GM18909 (cell line): ENCODE results near the gene MYO1A.

ENCODE experiments used
- ATAC-seq: cut with Tn5 transposase; IDR thresholded peaks from one replicate; pipeline ENCODE4 v1.9.1; 2021; ENCODE audit warnings: mild to moderate bottlenecking; ENCODE audit not compliant: unreplicated experiment, poor library complexity

MYO1A gene

DNA sequence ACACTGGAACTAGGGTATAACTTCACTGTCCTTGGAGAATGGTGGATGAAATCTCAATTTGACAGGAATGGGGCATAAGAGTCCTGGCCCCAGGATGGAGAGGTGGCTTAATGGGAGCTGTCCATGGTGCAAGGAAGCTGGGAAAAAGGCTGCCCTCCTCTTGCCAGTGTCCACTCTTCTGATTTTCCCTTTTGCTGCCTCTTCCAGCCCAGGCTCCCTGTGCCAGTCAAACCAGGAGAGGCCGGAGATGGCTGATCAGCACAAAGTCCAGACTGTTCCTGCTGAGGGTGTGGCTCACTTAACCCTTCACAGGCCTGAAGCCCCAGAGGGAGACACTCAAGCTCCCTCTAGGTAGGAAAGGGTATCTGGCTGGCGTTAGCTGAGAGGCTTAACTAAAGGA lies at the start of gene MYO1A:
Gene MYO1A, minus strand, starts transcription at position 240 of the 400 bp plus-strand sequence. CDS start 1,806 bp downstream, outside the sequence.
- no peak for ATAC-seq

DNA sequence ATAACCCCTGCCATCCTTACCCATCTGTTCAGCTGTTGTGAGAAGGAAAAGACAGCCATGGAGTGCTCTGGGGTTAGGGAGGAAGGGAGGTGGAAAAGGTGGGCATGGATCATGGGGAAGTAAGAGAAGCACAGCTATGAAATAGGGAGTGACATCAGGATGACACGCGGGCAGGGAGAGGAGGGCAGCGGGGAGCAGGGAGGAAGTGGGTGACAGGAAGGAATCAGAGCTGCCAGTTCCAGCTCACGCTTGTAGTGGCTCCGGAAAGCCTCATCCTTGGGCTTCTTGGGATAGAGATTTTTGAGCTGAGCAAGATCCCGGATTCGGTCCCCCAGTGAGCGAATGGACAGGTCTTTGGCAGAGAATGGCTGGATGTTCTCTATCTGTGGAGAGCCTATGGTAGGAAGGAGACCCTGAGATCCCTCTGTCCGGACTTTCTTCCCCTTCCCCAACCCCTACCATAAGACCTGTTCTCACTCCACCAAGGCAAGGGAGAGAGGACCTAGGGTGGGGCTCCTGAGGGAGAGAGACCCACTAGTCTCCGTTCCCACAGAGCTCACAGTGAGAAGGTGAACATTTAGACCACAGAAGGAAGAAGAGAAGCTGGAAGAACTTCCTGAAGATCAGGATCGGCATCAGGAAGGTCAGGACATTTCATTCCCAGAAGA lies 49.3 kb upstream of the MYO1A start:
- no peak for ATAC-seq

- ATAC-seq: no peak
Observed at GRCh38 chr12:57098546-57098945, 48.6 kb upstream of the MYO1A start.

DNA sequence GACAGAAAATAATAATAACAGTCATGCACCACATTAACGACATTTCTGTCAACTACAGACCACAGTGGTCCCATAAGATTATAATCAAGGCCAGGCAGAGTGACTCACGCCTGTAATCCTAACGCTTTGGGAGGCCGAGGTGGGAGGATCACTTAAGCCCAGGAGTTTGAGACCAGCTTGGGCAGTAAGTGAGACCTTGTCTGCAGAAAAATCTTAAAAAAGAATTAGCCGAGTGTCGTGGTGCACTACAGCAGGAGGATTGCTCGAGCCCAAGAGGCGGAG lies 47.6 kb upstream of the MYO1A start:
- no peak for ATAC-seq

DNA sequence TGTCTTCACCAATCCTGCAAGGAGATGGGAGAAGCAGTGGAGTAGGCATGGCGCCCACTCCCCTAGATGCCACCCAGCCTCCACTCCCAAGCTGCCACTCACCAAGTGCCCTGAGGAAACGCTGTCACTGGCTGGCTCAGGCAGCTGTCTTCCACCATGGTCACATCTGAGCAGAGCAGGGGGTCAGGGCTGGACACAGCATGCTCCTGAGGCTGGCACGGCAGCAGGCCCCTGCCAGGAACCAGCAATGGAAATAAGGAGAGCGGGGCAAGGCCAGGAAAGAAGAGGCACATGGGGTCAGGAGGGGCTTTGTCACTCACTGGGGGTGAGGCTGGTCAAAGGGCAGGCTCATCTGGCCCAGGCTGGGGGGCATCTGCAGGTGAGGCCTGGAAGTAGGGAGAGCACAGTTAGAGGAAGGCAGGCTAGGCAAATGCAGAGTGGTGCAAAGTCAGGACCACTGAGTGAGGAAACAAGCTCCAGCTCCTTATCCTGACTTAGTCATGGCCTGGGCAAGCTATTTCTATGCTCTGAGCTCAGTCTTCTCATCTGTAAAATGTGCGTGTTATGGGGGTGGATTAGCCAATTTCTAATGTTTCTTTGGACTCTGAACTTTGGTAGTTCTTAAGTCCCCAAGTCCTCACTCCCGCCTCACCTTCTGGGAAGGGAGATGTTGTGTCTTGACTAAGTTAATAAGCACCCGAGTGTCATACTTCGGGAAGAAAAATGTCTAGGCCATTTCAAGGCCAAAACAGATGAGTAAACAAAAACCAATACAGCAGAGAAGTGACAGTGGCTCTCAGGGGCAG lies 47.0 kb upstream of the MYO1A start:
- no peak for ATAC-seq

DNA sequence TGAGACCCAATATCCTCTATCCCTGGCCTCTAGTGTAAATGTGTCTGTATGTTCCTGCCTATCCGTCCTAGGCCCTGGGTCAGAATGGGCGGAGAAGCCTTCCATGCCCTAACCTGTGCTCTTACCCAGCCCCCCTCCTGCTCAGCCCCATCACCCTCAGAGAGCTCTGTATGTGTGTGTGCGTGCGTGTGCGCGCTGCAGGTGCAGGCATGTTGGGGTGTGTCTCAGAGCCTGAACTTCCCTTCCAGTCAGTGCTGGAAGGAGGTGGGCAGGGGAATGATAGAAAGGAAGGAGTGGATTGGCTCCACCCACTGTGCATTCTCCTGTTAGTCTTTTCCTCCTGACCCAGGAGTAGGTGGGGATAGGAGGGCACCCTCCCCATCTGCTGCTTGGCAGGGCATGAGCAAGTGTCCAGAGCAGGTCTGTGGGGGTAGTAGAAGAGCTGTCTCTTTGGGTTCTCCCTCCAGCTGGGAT lies 46.2 kb upstream of the MYO1A start:
- no peak for ATAC-seq

GRCh38 chr12:57095440-57095839 lies 45.5 kb upstream of the MYO1A start:
- ATAC-seq: no peak

DNA sequence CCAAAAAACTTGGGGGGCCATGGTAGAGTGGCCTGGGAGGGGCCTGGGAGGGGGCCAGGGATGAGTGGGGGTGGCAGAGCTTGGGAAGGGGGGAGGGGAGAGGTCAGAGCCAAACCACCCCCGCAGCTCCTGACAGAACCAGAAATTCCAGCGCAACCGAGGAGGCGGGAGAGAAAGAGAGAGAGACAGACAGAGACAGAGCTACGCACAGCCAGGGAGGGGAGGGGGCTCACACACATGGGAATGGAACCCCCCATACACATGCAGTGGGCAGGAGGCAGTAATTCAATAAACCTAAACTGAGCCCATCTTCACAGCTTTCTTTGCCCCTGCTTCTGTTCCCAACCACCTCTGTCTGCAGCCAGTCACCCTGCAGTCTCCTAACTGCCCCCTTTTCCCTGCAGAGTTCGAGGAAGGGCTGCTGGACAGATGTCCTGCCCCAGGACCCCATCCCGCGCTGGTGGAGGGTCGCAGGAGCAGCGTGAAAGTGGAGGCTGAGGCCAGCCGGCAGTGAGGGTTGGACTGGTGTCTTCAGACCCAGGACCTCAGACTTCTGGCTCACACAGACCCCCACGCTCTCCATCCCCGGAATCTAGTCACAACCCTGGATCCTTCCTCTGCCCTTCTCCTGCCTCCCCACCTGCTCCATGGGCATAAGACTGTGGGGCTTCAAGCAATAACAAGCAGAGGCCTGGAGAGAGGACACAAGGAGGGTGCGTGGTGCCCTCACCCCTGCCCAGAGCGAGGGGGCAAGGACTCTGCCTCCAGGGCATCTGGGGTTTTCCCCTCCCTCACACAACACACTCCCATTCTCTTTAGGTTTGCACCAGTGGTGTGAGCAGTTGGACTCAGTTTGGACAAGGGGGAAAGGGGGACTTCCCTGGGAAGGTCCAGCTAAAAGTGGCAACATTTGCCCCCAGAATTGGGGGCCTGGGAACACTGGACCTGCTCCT lies 44.6 kb upstream of the MYO1A start:
- no peak for ATAC-seq

- ATAC-seq: peak; percentile 39
Observed at GRCh38 chr12:57093415-57094207, 43.7 kb upstream of the MYO1A start.

GRCh38 chr12:57092876-57093414 lies 43.0 kb upstream of the MYO1A start:
- no peak for ATAC-seq

DNA sequence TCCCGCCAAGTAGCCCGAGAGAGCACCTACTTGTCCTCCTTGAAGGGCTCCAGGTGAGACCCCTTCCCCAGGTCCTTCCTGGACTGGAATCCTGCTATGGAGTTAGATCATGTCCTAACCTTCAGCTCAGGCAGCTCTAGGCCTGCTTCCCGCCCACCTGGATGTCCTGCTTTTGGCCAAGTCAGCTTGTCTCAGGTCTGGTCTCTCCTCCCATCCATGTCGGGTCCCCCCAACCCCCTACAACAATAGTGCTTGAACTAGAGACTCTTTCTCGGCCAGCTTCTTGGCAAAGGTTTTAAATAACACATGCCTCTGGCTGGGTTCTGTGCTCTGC lies 42.6 kb upstream of the MYO1A start:
- no peak for ATAC-seq

DNA sequence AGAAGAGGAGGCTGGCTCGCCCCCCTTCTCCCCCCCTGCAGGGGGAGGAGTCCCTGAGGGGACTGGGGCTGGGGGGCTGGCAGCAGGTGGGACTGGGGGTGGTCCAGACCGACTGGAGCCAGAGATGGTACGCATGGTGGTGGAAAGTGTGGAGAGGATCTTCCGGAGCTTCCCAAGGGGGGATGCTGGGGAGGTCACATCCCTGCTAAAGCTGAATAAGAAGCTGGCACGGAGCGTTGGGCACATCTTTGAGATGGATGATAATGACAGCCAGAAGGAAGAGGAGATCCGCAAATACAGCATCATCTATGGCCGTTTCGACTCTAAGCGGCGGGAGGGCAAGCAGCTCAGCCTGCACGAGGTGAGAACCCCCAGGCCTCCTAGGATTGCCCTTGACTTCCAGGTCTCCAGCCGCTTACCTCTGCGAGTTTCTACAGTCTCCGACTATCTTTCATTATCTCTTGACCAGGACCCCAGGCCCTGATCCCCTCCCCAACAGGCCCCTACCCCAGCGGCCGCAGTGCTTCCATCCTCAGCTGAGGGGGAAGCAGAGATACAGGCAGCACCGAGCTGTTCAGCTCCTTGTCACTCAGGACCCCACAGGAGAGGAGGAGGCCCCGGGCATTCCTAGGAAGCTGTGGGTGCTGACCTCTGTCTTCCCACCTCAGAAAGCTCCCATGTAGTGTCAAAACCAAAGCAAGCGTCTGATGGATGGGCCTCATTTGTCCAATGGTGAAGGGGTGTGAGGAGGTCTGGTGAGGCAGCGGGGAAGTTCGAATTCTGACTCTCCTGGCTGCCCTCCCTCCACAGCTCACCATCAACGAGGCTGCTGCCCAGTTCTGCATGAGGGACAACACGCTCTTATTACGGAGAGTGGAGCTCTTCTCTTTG lies 42.0 kb upstream of the MYO1A start:
- no peak for ATAC-seq

- no peak for ATAC-seq
Observed at GRCh38 chr12:57090924-57091637, 41.2 kb upstream of the MYO1A start.

DNA sequence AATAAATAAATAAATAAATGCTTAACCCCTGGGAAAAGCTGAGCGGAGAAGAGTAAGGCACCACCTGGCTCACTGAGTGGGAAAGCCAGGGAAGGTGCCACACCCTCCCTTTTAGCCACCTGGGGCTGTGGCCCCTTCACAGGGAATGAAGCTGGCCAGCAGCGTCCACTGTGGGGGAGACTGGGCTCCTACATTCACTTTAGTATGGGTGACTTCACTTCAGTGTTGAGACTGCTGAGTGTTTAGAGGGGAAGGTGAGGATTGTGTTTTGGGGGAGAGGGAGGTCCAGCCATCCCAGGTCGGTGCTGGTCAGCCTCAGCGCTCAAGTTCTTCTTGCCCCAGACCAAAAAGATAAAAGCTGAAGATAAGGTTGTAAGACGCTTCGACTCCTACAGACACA lies 40.6 kb upstream of the MYO1A start:
- no peak for ATAC-seq

DNA sequence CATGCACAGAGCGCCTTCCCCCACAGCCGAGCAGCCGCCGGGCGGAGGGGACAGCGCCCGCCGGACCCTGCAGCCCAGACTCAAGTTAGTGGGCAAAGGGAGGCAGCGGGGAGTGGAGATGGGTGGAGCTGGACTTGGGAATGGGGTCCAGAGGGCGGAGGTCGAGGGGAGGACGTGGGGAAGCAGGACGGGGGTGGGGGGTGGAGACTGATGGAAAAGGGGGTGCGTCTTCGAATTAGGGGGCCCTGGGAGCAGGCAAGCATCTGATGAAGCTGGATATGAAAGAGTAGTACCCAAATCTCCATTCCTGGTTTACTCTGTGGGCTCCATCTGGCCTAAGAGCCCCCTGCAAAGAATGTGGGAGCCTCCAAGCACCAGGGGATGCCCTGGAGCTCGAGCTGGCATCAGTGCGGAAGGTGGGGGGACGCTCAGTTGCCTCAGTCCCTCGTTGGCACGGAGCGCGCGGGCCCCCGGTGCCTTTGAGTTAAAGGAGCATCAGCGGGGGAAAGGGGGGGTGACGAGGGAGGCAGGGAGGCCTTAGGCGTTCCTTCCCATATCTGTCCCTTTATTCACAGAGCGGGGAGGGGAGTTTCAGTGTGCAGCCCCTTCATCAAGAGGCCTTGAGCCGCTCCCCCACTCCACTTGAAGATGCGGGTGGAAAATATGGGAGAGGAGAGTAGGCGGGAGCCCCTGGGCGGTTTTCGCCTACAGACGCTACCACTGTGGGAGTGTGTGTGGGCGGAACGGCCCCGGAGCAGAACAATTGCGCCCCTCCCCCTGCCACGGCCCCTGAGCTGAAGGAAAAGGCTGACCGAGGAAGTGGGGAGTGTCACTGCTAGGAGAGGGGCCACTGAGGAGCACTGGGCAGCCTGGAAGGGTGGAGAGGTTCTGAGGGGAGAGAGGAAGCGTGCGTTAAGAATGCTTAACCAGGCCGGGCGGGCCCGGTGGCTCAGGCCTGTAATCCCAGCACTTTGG lies 39.6 kb upstream of the MYO1A start:
- no peak for ATAC-seq

GRCh38 chr12:57088354-57089270 lies 38.7 kb upstream of the MYO1A start, which contains the start of gene NAB2:
Gene NAB2 (plus strand): TSS chr12:57089114. CDS start chr12:57089272, 158 bp downstream.
- peak; percentile 62 for ATAC-seq
